ENCODE results near the gene RUNX1. TPM values are rescaled to one million over a fixed set of nuclear protein-coding genes. Genes with fewer than 3 reads are reported as not detected.

RUNX1 gene
- polyA plus RNA-seq, 1 donor, result 9.7 TPM

GRCh38 chr21:35035581-35035980 lies 13.5 kb downstream of the RUNX1 start:
- DNase-seq, result no peak

DNA sequence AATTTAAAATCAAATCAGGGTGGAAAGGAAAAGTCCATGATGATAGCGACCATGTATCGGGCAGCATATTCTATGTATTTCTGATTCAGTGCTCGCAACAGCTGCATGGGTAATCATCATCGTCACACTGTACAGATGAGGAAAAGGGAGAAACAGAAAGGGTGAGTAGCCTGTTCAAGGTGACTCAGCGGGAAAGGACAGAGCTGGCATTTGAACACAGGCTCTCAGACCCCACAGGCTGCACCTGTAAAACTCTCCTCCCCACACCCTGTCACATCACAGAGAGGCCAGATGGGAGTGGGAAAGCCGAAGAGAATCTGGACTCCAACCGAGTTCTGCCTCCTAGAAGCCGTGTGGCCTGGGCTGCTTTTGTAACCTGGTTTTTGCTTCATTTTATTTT lies 14.0 kb downstream of the RUNX1 start:
- no peak for DNase-seq

GRCh38 chr21:35034203-35034926 lies 14.7 kb downstream of the RUNX1 start:
- DNase-seq, result no peak

GRCh38 chr21:35032474-35033263 lies 16.4 kb downstream of the RUNX1 start:
- no peak for DNase-seq

DNA sequence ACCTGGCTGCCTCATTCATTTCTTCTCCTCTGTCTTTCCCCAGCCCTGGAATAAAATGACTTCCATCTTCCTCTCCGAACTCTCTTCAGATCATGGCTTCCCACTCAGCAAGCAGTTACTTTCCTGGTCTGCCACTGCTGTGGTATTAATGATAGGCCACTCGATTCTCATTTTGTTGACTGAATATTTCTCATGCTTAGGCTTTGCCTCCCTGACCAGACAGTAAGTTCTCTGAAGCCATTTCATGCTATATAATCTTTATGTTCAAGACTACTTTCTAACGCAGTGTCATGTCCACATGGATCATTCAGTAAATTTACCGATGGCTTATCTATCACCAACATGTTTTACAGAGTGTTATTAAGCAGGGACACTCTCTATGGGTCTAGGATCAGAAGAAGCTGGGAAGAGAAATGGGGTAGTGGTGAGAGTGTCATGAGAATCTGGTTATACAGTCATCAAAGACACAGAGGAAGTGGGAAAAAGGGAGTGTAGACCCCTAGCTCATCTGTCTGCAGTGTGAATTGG lies 20.6 kb downstream of the RUNX1 start:
- no peak for DNase-seq

DNA sequence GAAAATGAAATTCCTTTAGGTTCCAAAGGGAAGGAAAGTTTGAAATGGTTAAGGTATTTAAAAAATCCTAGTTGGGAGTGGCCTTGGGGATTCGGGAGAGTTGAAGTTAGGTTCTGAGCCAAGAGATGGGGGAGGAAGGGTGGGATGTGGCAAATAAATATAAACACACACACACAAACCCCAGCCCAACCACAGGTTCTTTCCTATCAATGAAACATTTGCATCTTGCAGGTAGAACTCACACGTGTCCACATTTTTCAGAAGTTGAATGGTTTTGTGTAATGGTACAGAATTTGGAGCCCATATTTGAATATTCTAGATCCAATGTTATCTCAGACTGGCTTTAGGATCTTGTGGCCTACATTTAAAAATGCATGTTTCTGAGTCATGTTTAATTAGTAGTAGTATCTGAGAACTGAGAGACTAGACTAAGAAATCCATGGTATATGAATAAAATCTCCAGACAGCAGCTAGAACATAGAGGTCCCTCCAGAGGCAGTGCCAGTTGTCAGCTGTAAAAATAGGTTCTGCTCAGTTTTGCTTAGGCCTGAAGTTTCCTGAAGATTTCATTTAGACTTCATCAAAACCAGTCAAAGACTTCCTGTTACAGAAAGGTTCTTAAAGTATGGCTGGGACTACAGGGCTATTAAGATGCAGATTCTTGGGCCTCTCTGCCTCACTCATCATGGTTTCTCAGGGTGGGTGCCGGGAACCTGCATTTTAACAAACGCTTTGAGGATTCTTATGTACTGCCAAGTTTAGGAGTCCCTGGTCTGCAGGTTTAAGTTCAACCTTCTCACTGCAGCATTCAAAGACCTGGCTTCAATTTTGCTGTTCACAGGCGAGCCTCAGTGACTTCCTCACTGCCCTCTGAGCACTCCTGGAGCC lies 21.3 kb downstream of the RUNX1 start:
- no peak for DNase-seq

DNA sequence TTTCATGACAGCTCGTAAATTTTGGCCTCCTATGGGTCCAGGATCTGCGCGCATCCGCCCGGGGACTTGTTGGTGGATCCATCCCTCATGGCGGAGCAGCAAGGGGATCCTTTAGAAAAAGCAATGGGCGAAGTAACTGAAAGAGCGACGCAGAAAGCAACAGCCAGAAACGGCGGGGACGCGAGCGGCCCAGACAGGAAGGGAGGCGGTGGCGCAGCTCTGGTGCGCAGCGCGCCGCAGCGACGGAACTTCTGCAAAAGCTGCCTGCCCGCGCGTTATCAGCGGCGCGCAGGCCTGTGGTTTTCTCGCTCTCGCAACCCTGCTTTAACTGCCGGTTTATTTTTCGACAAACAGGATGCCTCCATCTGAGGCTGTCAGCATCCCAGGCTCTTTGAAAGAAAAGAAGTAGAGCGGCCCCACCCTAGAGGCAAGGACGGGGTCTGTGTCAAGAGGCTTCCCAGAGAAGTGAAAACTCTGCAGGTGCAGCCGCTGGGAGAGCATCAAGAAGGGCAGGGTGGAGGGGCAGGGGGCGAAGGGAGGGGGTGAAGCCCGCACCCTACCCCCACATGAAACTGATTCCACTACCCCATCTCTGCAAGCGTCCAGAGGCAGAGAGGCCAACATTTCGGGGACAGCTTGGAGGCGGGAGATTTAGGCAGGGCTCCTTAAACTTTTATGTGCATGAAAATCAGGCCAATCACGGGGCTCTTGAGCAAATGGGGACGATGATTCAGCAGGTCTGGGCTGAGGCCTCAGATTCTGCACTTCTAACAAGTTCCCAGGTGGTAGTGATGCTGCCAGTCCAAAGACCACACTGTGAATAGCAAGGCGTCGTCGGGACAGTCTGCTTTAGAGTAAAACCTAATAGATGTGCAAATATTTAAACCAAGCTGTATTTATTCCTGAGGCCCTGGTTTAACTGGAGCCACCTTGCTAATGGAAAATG lies 22.2 kb downstream of the RUNX1 start:
- peak; percentile 45 for DNase-seq

GRCh38 chr21:35026153-35026500 lies 23.0 kb downstream of the RUNX1 start:
- DNase-seq, result no peak

- no peak for DNase-seq
These were observed 23.6 kb downstream of the RUNX1 start for GRCh38 chr21:35025206-35026152.

DNA sequence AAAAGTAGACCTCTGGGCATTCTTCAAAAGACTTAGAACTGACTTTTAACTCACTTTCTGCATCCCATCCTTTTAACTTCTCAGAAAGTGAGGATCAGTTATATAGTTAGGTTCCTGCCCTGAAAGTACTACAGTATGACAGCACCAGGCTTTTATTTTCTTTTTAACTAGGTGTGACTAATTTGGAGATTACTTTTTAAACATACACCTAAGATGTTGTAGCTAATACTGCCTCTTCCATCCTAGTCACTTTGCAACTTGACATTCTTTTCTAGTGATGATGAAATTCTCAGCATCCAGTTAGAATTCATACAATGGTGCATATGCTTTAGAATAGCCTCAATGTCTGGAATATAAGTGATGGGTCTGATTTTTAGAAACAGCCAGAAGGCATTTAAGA lies 24.6 kb downstream of the RUNX1 start:
- DNase-seq, result no peak

DNA sequence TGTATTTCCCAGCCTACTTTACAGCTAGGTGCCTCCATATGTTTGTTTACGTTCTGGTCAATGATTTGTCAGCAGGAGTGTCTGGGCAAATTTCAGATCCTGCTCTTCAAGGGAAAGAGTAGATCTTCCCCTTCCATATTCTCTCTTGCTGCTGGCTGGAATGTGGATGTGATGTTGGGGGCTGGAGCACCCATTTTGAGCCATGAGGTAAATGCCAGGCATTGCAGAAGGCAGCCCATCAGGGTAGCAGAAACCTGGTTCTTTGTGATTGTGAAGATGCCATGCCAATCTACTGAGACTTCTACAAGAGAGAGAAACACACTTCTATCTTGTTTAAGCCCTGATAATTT lies 25.1 kb downstream of the RUNX1 start:
- no peak for DNase-seq

- DNase-seq, result no peak
These were observed 25.6 kb downstream of the RUNX1 start for GRCh38 chr21:35023396-35024070.

GRCh38 chr21:35021546-35021945 lies 27.6 kb downstream of the RUNX1 start:
- DNase-seq, result no peak

GRCh38 chr21:35020902-35021301 lies 28.2 kb downstream of the RUNX1 start:
- DNase-seq, result no peak

- DNase-seq, result no peak
These were observed 28.7 kb downstream of the RUNX1 start for GRCh38 chr21:35020436-35020835.

DNA sequence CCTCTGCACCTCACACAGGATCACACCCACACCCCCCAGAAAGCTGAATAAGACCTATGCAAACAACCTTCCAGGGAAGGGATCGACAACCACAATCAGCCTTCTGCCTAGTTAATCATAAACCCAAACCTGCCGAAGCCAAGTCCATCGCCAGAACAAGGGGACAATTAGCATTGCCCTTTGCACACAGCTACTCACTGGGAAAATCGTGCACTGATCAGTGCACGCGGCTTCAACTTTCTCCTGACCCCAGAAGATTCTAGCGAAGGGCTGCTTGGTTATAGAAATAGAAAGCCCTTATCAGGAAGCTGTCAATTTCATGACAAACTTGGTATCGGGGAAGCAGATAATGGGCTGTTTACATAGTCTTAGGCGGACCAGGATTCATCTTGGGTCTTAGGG lies 29.5 kb downstream of the RUNX1 start:
- no peak for DNase-seq

DNA sequence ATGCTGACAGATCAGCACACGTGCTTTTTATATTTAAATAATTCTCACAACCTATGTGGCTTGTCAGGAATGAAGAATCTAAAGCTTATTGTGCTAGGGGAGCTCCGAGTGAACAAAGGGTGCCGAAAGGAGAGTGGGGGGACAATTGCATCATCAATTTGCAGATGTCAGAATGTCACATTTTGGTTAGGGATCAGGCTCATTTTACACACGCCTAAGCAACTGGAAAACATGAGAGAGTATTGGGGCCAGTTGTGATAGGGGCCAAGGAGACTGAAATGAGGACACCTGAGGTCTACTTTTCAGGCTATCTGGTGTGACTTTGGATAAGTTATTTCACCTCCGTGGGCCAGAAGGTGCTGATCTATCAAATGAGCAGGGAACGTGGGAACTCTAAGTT lies 31.8 kb downstream of the RUNX1 start:
- DNase-seq, result no peak

DNA sequence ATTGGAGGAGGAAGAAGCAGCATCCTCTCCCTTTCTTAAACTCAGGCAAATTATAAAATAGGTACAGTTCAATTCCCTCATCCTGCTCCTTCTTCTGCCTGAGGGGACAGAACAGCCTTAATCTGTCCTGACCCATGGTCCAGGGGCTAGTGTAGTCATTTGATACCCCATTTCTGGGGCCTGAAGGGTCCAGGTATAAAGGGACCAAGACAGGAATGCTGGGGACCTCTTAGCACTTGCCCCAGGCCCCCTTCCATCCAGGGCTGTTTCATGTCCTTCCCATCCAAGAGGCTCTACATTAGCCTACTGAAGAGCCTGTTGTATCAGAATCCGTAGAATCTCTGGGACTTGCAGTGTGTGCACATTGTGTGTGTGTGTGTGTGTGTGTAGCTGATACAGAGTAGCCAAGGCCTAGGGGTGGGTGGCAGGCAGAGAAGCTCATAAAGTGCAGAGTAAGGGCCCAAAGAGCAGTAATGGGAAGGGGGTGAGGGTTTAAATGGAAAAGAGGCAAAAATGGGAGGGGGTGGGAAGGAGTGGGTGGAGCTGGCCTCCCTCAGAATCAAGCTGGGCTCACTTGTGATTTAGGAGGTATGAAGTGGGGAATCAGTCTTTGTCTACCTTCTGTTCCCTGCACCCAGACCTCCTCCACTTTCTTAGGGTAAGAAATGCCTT lies 32.4 kb downstream of the RUNX1 start:
- DNase-seq, result no peak

GRCh38 chr21:35016071-35016470 lies 33.0 kb downstream of the RUNX1 start:
- DNase-seq, result no peak

All from hindlimb muscle (tissue), 1 donor.